Keratinocyte (primary cell): ENCODE data around the gene FRMPD1. TPM values are rescaled to one million over a fixed set of nuclear protein-coding genes. Genes with fewer than 3 reads are reported as not detected.
A peak's percentile ranks its signal among the peaks of the same experiment; 100 is the strongest.

Experiments used
- DNase-seq: peaks from one replicate; pipeline ENCODE4 v3.0.0-alpha.2; 2011; ENCODE audit warnings: low read depth, missing footprints, low spot score
- FAIRE-seq: peaks from 2 replicates; lab custom pipeline; 2011; peaks lifted over from hg19 to GRCh38; lab: Jason Lieb, UNC
- H2AFZ ChIP-seq: 2 replicates; pipeline ENCODE4 v1.6.0; 2012; ENCODE audit warnings: low read length, control low read depth, inconsistent platforms; ENCODE audit not compliant: control insufficient read depth
- H3K27ac ChIP-seq: 2 replicates; pipeline ENCODE4 v1.5.1; 2011; ENCODE audit warnings: low read length; ENCODE audit not compliant: control insufficient read depth, insufficient read depth
- H3K27me3 ChIP-seq: 3 replicates; pipeline ENCODE4 v1.6.0; 2011; ENCODE audit warnings: low read length; ENCODE audit not compliant: control insufficient read depth, insufficient read depth; ENCODE audit errors: extremely low read depth
- H3K36me3 ChIP-seq, 2 experiments: 2 replicates in 1 of 2; 3 replicates in 1 of 2; pipeline ENCODE4 v1.5.1; 2011; ENCODE audit warnings: low read length in 2 of 2, mild to moderate bottlenecking in 1 of 2; ENCODE audit not compliant: control insufficient read depth in 2 of 2, insufficient read depth in 2 of 2; ENCODE audit errors: extremely low read depth in 1 of 2
- H3K4me1 ChIP-seq: 3 replicates; pipeline ENCODE4 v1.5.1; 2011; ENCODE audit warnings: low read length; ENCODE audit not compliant: control insufficient read depth, insufficient read depth; ENCODE audit errors: extremely low read depth
- H3K4me2 ChIP-seq: 3 replicates; pipeline ENCODE4 v1.6.0; 2011; ENCODE audit warnings: low read depth, low read length; ENCODE audit not compliant: control insufficient read depth, insufficient read depth; ENCODE audit errors: extremely low read depth
- H3K4me3 ChIP-seq, 3 experiments: fragments of 200-600 bp in 1 of 3; sonication (generic) in 1 of 3; 2 replicates in 2 of 3; 3 replicates in 1 of 3; pipeline ENCODE4 v1.5.1; 2011 to 2016; ENCODE audit warnings: low read length in 3 of 3, mild to moderate bottlenecking in 3 of 3, control low read depth in 2 of 3, inconsistent platforms in 1 of 3, low read depth in 1 of 3, mixed read lengths in 1 of 3, mixed run types in 1 of 3, moderate library complexity in 1 of 3; ENCODE audit not compliant: control insufficient read depth in 2 of 3, insufficient read depth in 2 of 3; ENCODE audit errors: extremely low read depth in 1 of 3
- H3K79me2 ChIP-seq: 2 replicates; pipeline ENCODE4 v1.6.0; 2012; ENCODE audit warnings: low read length; ENCODE audit not compliant: control insufficient read depth, insufficient read depth
- H3K9ac ChIP-seq: 3 replicates; pipeline ENCODE4 v1.6.0; 2011; ENCODE audit warnings: low read length; ENCODE audit not compliant: control insufficient read depth, insufficient read depth; ENCODE audit errors: extremely low read depth
- H3K9me1 ChIP-seq: 3 replicates; pipeline ENCODE4 v1.6.0; 2011; ENCODE audit warnings: low read length; ENCODE audit not compliant: control insufficient read depth, insufficient read depth; ENCODE audit errors: extremely low read depth
- H3K9me3 ChIP-seq: 2 replicates; pipeline ENCODE4 v1.5.1; 2012; ENCODE audit warnings: low read depth, low read length; ENCODE audit not compliant: control insufficient read depth
- H4K20me1 ChIP-seq: 3 replicates; pipeline ENCODE4 v1.6.0; 2011; ENCODE audit warnings: low read length; ENCODE audit not compliant: control insufficient read depth, insufficient read depth; ENCODE audit errors: extremely low read depth
- CTCF ChIP-seq, 3 experiments: IDR thresholded peaks in 1 of 3; conservative IDR thresholded peaks in 1 of 3; optimal IDR thresholded peaks in 1 of 3; 2 replicates in 2 of 3; 3 replicates in 1 of 3; pipeline versions ENCODE3 to v1.5.1; 2011; ENCODE audit warnings: low read length in 3 of 3, mild to moderate bottlenecking in 3 of 3, moderate library complexity in 2 of 3, control low read depth in 1 of 3, inconsistent platforms in 1 of 3; ENCODE audit not compliant: insufficient read depth in 2 of 3; ENCODE audit errors: extremely low read depth in 1 of 3
- EZH2 ChIP-seq: IDR thresholded peaks from one replicate; pipeline ENCODE4 v1.6.1; 2012; ENCODE audit warnings: inconsistent platforms, mild to moderate bottlenecking, low read length, moderate library complexity
- dilution Hi-C: fragments of 300-500 bp; cut with MboI; formaldehyde crosslinking; loops from one replicate; pipeline ENCODE4 v1.7.0; 2020; ENCODE audit warnings: low sequenced_read_pairs; ENCODE audit not compliant: extremely low pct_ligation_motif_present
- polyA plus RNA-seq, 5 experiments: library from polyadenylated mRNA; depleted of rRNA in 3 of 5; stranded (reverse) in 3 of 5; stranded (forward) in 1 of 5; unstranded in 1 of 5; fragments of >200 nt; gene quantifications; 1 replicate in 1 of 5; 2 replicates in 3 of 5; 3 replicates in 1 of 5; pipeline versions ENCODE4 v1.2.1 to v1.2.3, GENCODE V29; 2011 to 2012; ENCODE audit warnings: missing spikeins in 2 of 5, low read depth in 1 of 5, low replicate concordance in 1 of 5

FRMPD1 gene
- polyA plus RNA-seq, 1 donor (not counting 4 experiments of a cell fraction or from before 2014, with no cell fraction given): 0.01 TPM

DNA sequence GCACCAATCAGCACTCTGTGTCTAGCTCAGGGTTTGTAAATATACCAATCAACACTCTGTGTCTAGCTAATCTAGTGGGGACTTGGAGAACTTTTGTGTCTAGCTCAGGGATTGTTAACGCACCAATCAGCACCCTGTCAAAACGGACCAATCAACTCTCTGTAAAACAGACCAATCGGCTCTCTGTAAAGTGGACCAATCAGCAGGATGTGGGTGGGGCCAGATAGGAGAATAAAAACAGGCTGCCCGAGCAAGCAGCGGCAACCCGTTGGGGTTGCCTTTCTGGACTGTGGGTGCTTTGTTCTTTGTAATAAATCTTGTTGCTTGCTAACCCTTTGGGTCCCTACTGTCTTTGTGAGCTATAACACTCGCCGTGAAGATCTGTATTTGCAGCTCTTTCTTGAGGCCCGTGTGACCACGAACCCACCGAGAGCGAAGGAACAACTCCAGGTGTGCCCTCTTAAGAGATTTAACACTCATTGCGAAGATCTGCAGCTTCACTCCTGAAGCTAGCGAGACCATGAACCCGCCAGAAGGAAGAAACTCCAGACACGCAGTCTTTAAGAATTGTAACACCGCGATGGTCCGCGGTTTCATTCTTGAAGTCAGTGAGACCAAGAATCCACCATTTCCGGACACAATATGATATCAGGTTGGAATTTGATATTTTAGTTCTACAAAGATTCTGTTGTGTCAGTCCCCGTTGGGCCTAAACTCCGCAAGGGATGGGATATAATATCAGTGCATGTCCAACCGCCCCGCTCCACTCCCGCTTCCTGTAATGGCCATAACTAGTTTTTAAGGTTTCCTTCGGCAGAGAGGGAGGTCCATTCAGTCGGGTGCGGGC, 102.1 kb downstream of the FRMPD1 start:
- Histone ChIP-seq H2AFZ (peak overlapping the region; percentile 96), H4K20me1 (no peaks in the 10 kb centered on the region), H3K4me1 (peaks cover 8% of the 10 kb centered on the region), H3K9me1 (no peaks in the 10 kb centered on the region), H3K79me2 (peaks cover 12% of the 10 kb centered on the region), H3K4me3 (peak overlapping the region; percentile 60 to 87 (median 76)), H3K4me2 (peak overlapping the region; percentile 86), H3K9ac (no peak overlapping the region), H3K9me3 (no peaks in the 10 kb centered on the region), H3K27ac (no peak overlapping the region), H3K36me3 (no peaks in the 10 kb centered on the region), H3K27me3 (no peaks in the 10 kb centered on the region)
- no peak for TF ChIP-seq CTCF (optimal IDR thresholded peaks at IDR 0.05 in 1 of 3, IDR thresholded peaks at IDR 0.05 in 1 of 3, conservative IDR thresholded peaks at IDR 0.05 in 1 of 3; ENCODE audit: extremely low read depth in 1 of 3, insufficient read depth in 2 of 3, low read length in 3 of 3)
- no peak for TF ChIP-seq EZH2
- no peak for DNase-seq
- dilution Hi-C loops: no loop called here
- no peak for FAIRE-seq

- H3K27me3 ChIP-seq: no peaks in the 10 kb centered on the region
- H3K9ac ChIP-seq: peak within 1 kb of the TSS; percentile 82
- no peaks in the 10 kb centered on the region for H3K36me3 ChIP-seq
- peak within 1 kb of the TSS; percentile 76 for H3K27ac ChIP-seq
- peaks cover 8% of the 10 kb centered on the region for H3K4me1 ChIP-seq
- peaks cover 12% of the 10 kb centered on the region for H3K79me2 ChIP-seq
- no peaks in the 10 kb centered on the region for H3K9me1 ChIP-seq
- H4K20me1 ChIP-seq: no peaks in the 10 kb centered on the region
- H3K9me3 ChIP-seq: no peaks in the 10 kb centered on the region
- FAIRE-seq: peak; percentile 41
- peak within 1 kb of the TSS; percentile 76 to 87 (median 85) for H3K4me3 ChIP-seq
- dilution Hi-C loops: no loop called here
- peak within 1 kb of the TSS; percentile 98 for H3K4me2 ChIP-seq
- peak within 1 kb of the TSS; percentile 96 for H2AFZ ChIP-seq
- no peak for DNase-seq
- TF ChIP-seq CTCF (optimal IDR thresholded peaks at IDR 0.05 in 1 of 3, IDR thresholded peaks at IDR 0.05 in 1 of 3, conservative IDR thresholded peaks at IDR 0.05 in 1 of 3; ENCODE audit: extremely low read depth in 1 of 3, insufficient read depth in 2 of 3, low read length in 3 of 3) (no peak), EZH2 (no peak)
Observed at GRCh38 chr9:37753489-37754190, 102.9 kb downstream of the FRMPD1 start, which contains the start of gene TRMT10B. Gene TRMT10B (plus strand): TSS chr9:37753805. CDS start chr9:37761932, 8,127 bp downstream.
